HepG2 (cell line): ENCODE data around the gene INAFM2. TPM values are rescaled to one million over a fixed set of nuclear protein-coding genes. Genes with fewer than 3 reads are reported as not detected.

Experiments
- ATAC-seq: fragments of 200-7000 bp; cut with Tn5 transposase; 3 replicates; pipeline ENCODE4 v1.9.1; 2020; ENCODE audit warnings: mild to moderate bottlenecking, moderate library complexity
- BruUV-seq: library from RNA; stranded (reverse); fragments of 400-500 nt; replicated peaks from 2 replicates; lab custom pipeline; 2021; lab: Mats Ljungman, UMichigan
- CTCF ChIA-PET: fragments of 300-600 bp; formaldehyde crosslinking; extraction: SDS; loops from one replicate; lab custom pipeline; 2021; ENCODE audit warnings: low total read pairs, inconsistent platforms, low intra/inter-chr PET ratio; lab: Yijun Ruan, JAX
- POLR2A ChIA-PET: fragments of 350-600 bp; sonication (Branson Sonifier 250); formaldehyde crosslinking; loops from one replicate; lab custom pipeline; 2020; ENCODE audit warnings: antibody characterized with exemption, inconsistent platforms; lab: Yijun Ruan, JAX
- DNase-seq: peaks from one replicate; pipeline ENCODE4 v3.0.0-alpha.2; 2015; ENCODE audit warnings: low spot score
- FAIRE-seq: peaks from 3 replicates; lab custom pipeline; 2011; peaks lifted over from hg19 to GRCh38; lab: Jason Lieb, UNC
- H2AFZ ChIP-seq: one replicate; pipeline ENCODE4 v1.6.1; 2011; ENCODE audit warnings: low read length, inconsistent platforms
- H3K27ac ChIP-seq: fragments of 300-600 bp; 3 replicates; pipeline ENCODE4 v1.8.0; 2011; ENCODE audit warnings: mixed run types, mild to moderate bottlenecking, mixed read lengths, low read length, inconsistent platforms; ENCODE audit not compliant: insufficient read depth; ENCODE audit errors: extremely low read length
- H3K27me3 ChIP-seq, 2 experiments: fragments of 200-600 bp in 1 of 2; 2 replicates in 1 of 2; 3 replicates in 1 of 2; pipeline versions ENCODE4 v1.6.0 to v1.8.0; 2011; ENCODE audit warnings: low read length in 2 of 2, mild to moderate bottlenecking in 2 of 2, moderate library complexity in 2 of 2, inconsistent platforms in 1 of 2; ENCODE audit not compliant: insufficient read depth in 2 of 2, control insufficient read depth in 1 of 2
- H3K36me3 ChIP-seq, 2 experiments: fragments of 200-600 bp in 1 of 2; replicated peaks in 1 of 2; 2 replicates in 1 of 2; 3 replicates in 1 of 2; pipeline versions ENCODE4 v1.5.1 to v1.8.0; 2011; ENCODE audit warnings: low read length in 2 of 2, inconsistent platforms in 1 of 2; ENCODE audit not compliant: insufficient read depth in 2 of 2, control insufficient read depth in 1 of 2
- H3K4me1 ChIP-seq: 2 replicates; pipeline ENCODE4 v1.5.1; 2012; ENCODE audit warnings: low read length, inconsistent platforms; ENCODE audit not compliant: insufficient read depth
- H3K4me2 ChIP-seq: 2 replicates; pipeline ENCODE4 v1.6.0; 2011; ENCODE audit warnings: low read depth, low read length, inconsistent platforms
- H3K4me3 ChIP-seq, 3 experiments: fragments of 200-600 bp in 1 of 3; sonication (generic), shearing (Covaris generic) in 1 of 3; replicated peaks in 1 of 3; 2 replicates each; pipeline ENCODE4 v1.5.1; 2011 to 2016; ENCODE audit warnings: low read length in 3 of 3, inconsistent platforms in 2 of 3, low read depth in 2 of 3, mild to moderate bottlenecking in 2 of 3, control low read depth in 1 of 3, mixed read lengths in 1 of 3; ENCODE audit not compliant: insufficient read depth in 1 of 3
- H3K79me2 ChIP-seq: one replicate; pipeline ENCODE4 v1.6.1; 2011; ENCODE audit warnings: low read length, inconsistent platforms; ENCODE audit not compliant: insufficient read depth
- H3K9ac ChIP-seq: 2 replicates; pipeline ENCODE4 v1.6.0; 2011; ENCODE audit warnings: mild to moderate bottlenecking, low read depth, low read length, inconsistent platforms; ENCODE audit not compliant: insufficient read depth
- H3K9me3 ChIP-seq: 2 replicates; pipeline ENCODE4 v1.5.1; 2012; ENCODE audit warnings: mild to moderate bottlenecking, low read length
- H4K20me1 ChIP-seq: 2 replicates; pipeline ENCODE4 v1.6.0; 2011; ENCODE audit warnings: inconsistent platforms, mild to moderate bottlenecking, low read length, moderate library complexity; ENCODE audit not compliant: insufficient read depth
- ASH2L ChIP-seq: fragments of 300-600, 200-600 bp; sonication (generic); IDR thresholded peaks from 2 replicates; pipeline ENCODE4 v1.7.0; 2017; ENCODE audit warnings: low read depth, mild to moderate bottlenecking, moderate library complexity, mixed read lengths, low read length; ENCODE audit not compliant: insufficient read length
- CERS6 ChIP-seq: sonication (generic); formaldehyde crosslinking; IDR thresholded peaks from 2 replicates; pipeline ENCODE4 v1.5.0; 2020; ENCODE audit warnings: missing genetic modification reagents
- ELF3 ChIP-seq: IDR thresholded peaks from 2 replicates; pipeline ENCODE4 v1.6.1; 2016; ENCODE audit warnings: missing genetic modification reagents, missing compliant biosample characterization
- GPBP1L1 ChIP-seq: sonication (generic); formaldehyde crosslinking; IDR thresholded peaks from 2 replicates; pipeline ENCODE4 v1.5.0; 2020; ENCODE audit warnings: mild to moderate bottlenecking, missing genetic modification reagents
- HNF4A ChIP-seq: sonication (generic); formaldehyde crosslinking; IDR thresholded peaks from 2 replicates; pipeline ENCODE4 v1.4.0; 2020; ENCODE audit warnings: missing genetic modification reagents
- IRF2 ChIP-seq: IDR thresholded peaks from 2 replicates; pipeline ENCODE4 v1.6.1; 2018; ENCODE audit warnings: missing genetic modification reagents, missing compliant biosample characterization
- NR2F1 ChIP-seq, 2 experiments: fragments of 450-650 bp in 1 of 2; formaldehyde crosslinking in 1 of 2; IDR thresholded peaks; 2 replicates each; pipeline versions ENCODE4 v1.5.0 to v1.6.1; 2016 to 2020; ENCODE audit warnings: mild to moderate bottlenecking in 1 of 2, missing compliant biosample characterization in 1 of 2, missing genetic modification reagents in 1 of 2, moderate library complexity in 1 of 2
- NRL ChIP-seq: sonication (generic); formaldehyde crosslinking; IDR thresholded peaks from 2 replicates; pipeline ENCODE4 v1.5.0; 2020; ENCODE audit warnings: missing genetic modification reagents, mild to moderate bottlenecking, moderate library complexity, borderline replicate concordance
- RCOR2 ChIP-seq: IDR thresholded peaks from 2 replicates; pipeline ENCODE4 v1.6.1; 2016; ENCODE audit warnings: missing biosample characterization, missing genetic modification reagents
- SMAD3 ChIP-seq: sonication (generic); formaldehyde crosslinking; IDR thresholded peaks from 2 replicates; pipeline ENCODE4 v1.4.0; 2020; ENCODE audit warnings: missing genetic modification reagents
- SMARCC2 ChIP-seq: fragments of 450-650 bp; IDR thresholded peaks from 2 replicates; pipeline ENCODE4 v1.6.1; 2017; ENCODE audit warnings: antibody characterized with exemption, mild to moderate bottlenecking
- ZNF180 ChIP-seq: sonication (generic); formaldehyde crosslinking; IDR thresholded peaks from 2 replicates; pipeline ENCODE4 v1.4.0; 2020; ENCODE audit warnings: low read depth, missing genetic modification reagents, borderline replicate concordance
- ZNF282 ChIP-seq: fragments of 450-650 bp; IDR thresholded peaks from 2 replicates; pipeline ENCODE4 v1.6.1; 2018; ENCODE audit not compliant: partially characterized antibody
- ZNF33B ChIP-seq: sonication (generic); formaldehyde crosslinking; IDR thresholded peaks from 2 replicates; pipeline ENCODE4 v1.5.1; 2020; ENCODE audit warnings: mild to moderate bottlenecking, missing genetic modification reagents
- ZNF407 ChIP-seq: sonication (generic); formaldehyde crosslinking; IDR thresholded peaks from one replicate; pipeline ENCODE4 v1.5.1; 2020; ENCODE audit warnings: mild to moderate bottlenecking, missing genetic modification reagents; ENCODE audit errors: not compliant biosample characterization
- ZNF546 ChIP-seq: sonication (generic); formaldehyde crosslinking; conservative IDR thresholded peaks from 2 replicates; pipeline ENCODE4 v1.8.1; 2023; ENCODE audit warnings: mild to moderate bottlenecking, missing genetic modification reagents
- ZNF792 ChIP-seq: IDR thresholded peaks from 2 replicates; pipeline ENCODE4 v1.6.1; 2016
- WGBS: methylation state at CpG from one replicate; pipeline ENCODE4 v1.1.6; 2017; ENCODE audit warnings: low lambda C conversion rate; 5-methylcytosine and 5-hydroxymethylcytosine counted together
- in situ Hi-C: cut with HindIII; loops from 2 replicates; pipeline ENCODE4 v1.10.0; 2017; ENCODE audit warnings: low pct_unique_long_range_greater_than_20kb; ENCODE audit not compliant: extremely low pct_ligation_motif_present
- intact Hi-C: fragments of 100-400 bp; cut with micrococcal nuclease; formaldehyde crosslinking; loops from one replicate; pipeline ENCODE4 v1.10.0; 2022; ENCODE audit not compliant: unreplicated experiment
- polyA plus RNA-seq, 8 experiments: library from polyadenylated mRNA; depleted of rRNA in 3 of 8; stranded (reverse) in 7 of 8; unstranded in 1 of 8; fragments of >200 nt; fragmentation: Illumina TruSeq in 4 of 8; extraction: Trizol in 4 of 8; gene quantifications; 2 replicates each; pipeline versions ENCODE4 v1.2.1 to v1.2.3, GENCODE V29; 2011 to 2016; ENCODE audit warnings: low read depth in 4 of 8, missing spikeins in 1 of 8, mixed read lengths in 1 of 8; ENCODE audit not compliant: insufficient read depth in 1 of 8
- total RNA-seq, 5 experiments: library from RNA; depleted of rRNA; stranded (reverse); fragments of >200 nt; fragmentation: Illumina TruSeq; extraction: Trizol; gene quantifications; 2 replicates each; pipeline ENCODE4 v1.2.3, GENCODE V29; 2016; ENCODE audit warnings: low read depth in 1 of 5

Gene INAFM2
- total and polyA plus RNA-seq, 2 of the 13 experiments (the other 11 are each of a cell fraction or from before 2014, with no cell fraction given): 5.5 to 6.5 TPM

- Histone ChIP-seq H3K9ac (no peak overlapping the region), H3K4me3 (no peak overlapping the region), H3K9me3 (no peaks in the 10 kb centered on the region), H3K27me3 (peaks cover 11 to 78% of the 10 kb centered on the region in 2 experiments), H3K36me3 (no peaks in the 10 kb centered on the region), H3K79me2 (no peaks in the 10 kb centered on the region), H3K4me2 (no peak overlapping the region), H3K4me1 (peaks cover 6% of the 10 kb centered on the region), H2AFZ (no peak overlapping the region), H3K27ac (no peak overlapping the region), H4K20me1 (no peaks in the 10 kb centered on the region)
- CTCF ChIA-PET: no interaction called here
- intact Hi-C loops: no loop called here
- POLR2A ChIA-PET: no interaction called here
- no peak for FAIRE-seq
- ATAC-seq: no peak
- no peak for DNase-seq
- WGBS: 22% methylated on average over 3 of the region's 8 CpGs
- no TSS peak for BruUV-seq
- in situ Hi-C loops: no loop called here
- TF ChIP-seq SMARCC2 (no peak), ZNF282 (no peak), ASH2L (no peak), SMAD3 (CRISPR knock-in tag) (no peak), GPBP1L1 (CRISPR knock-in tag) (no peak), ZNF792 (CRISPR knock-in tag) (no peak), CERS6 (CRISPR knock-in tag) (no peak), RCOR2 (CRISPR knock-in tag) (no peak), ZNF180 (CRISPR knock-in tag) (no peak), IRF2 (no peak), ELF3 (CRISPR knock-in tag) (no peak), NRL (no peak), ZNF546 (CRISPR knock-in tag) (no peak), ZNF407 (no peak), ZNF33B (no peak), HNF4A (CRISPR knock-in tag) (no peak), NR2F1 (CRISPR knock-in tag; IDR thresholded peaks at IDR 0.05) (no peak)
Observed at GRCh38 chr15:40363611-40364010, 40.1 kb downstream of the INAFM2 start.
